ENCODE results near the gene AMBP.

Gene AMBP

DNA sequence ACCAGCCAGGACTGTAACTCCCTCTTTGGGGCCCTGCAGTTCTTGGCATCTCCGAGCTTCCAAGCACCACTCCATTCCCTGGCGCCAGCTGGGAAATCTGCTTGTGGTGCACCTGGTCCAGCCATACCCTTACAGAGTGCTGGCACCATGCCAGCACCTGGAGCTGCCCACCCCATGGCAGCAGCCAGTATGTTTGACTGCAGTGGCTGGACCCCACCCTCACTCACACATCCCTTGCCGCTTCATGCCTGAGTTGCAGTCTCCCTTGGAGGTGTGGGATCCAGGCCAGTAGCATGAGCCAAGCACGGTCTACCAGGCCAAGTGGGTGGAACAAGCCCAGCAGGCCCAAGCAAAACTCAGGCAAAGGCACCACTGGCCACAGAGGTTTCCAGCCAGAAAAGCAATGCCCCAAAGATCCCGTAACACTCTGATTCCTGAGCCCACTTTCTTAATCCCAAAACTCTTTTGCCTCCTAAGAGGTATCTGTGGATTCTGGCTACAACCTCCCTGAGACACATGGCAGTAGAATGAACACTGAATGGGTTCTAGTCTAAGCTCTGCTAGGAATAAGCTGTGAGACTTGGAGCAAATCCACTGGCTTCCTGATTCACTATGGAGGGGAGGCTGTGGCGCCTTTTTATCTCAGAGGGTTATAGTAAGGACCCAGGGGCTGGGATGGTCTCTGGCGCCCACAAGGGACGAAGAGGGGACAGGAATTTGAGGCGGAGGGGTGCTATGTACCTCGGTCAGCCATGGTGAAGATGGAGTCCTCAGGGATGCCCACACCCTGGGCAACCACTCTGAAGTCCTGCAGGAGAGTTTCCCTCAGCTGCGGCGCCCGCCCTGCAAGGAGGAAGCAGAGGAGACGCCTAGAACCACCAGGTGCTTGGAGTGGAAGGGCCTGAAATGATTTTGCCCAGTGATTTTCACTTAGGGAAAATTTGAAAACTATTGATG, 5.6 kb downstream of the AMBP start:
- DNase-seq = no peak

DNA sequence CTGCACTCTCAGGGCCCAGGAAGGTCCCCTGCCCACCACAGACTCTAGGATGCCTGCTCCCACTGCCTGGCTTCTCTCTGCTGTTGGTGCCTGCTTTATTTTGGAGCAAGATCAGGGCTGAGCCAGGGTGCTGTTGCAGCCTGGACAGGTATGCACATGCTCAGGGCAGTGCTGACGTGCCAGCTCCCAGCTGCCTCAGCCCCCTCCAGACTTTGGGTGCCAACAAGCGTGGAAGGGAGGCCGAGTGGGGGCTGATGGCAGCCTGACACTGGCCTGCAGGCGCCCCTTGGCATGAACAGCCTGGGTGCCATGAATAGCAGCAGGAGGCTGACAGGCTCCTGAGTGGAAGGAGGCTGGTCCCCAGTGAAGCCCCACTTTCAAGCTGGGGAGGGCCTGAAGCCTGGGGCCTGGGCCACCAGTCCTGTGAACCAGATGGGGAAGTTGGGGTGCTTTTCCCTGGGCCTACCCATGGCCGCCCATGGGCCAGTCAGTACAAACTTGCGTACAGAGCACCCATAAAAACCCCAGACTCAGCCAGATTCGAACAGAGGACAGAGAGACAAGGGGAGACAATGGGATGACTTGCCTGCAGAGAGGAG, 6.8 kb downstream of the AMBP start:
- DNase-seq = no peak

DNA sequence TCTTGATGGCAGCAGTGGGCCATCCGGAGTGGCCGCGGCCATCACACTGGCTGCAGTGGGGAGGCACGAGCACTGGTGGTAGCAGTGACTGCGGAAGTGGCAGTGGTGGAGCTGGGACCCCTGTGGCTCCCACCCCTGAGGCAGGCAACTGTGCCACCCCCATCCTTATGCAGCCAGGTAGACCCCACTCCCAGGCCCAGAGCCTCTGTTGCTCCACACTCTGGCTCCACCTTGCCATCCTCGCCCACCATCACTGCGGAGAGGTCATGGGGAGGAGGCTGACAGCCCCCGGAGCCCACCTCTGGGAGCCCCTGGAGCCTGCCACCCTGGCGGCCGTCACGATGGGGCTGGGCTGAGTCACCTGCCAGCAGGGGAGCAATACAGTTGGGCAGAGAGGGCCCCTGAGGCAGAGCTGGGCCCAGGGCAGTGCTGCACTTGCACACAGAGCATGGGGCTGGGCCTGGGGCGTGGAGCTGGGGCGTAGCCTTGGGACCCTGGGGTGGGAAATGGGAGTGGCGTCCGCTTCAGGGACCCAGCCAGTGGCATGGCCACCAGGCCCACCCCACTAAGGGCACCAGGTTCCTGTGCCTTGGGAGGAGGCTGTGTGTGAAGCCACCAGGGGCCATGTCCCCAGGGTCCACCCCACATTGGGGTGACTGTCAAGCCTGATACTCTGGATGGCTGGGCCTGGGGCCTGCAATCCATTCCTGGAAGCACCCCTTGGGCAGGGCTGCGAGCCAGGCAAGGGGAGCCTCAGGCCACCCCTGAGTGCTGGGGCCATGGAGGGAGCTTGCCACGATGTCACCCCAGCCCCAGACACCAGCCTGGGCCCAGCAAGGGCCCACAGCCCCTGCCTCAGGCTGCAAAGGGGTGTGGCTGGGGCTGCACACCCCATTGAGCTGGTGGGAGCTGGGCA, 7.7 kb downstream of the AMBP start:
- no peak for DNase-seq

DNA sequence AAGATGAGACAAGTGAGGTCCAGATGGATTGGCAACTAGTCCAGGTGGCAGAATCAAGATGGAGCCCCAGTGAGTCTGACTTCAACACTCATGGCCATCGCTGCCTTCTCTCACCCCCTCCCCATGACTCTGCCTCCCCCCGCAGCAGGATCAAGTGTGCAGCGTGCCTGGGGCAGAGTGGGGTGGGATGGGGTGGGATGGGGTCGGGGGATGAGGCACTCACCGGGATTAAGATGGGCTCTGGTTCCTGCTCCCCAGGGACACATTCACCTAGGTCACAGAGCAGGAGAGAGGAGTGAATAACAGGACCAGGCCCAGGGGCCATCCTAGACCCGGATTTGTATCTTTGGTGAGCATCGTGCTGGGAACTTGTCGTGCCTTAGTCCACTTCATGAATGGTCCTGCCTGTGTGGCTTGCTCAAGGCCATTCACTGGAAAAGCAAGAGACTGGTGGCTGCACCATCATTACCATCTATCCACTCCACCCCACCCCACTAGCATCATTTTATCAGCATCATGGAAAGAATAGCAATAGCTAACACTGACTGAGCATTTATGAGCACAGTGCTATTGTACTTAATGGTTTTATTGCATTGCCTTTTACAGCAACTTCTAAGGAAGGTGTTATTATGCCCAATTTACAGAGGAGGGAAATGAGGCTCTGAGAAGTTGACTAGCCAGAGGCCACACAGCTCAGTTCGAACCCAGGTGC, 8.5 kb downstream of the AMBP start:
- no peak for DNase-seq

DNA sequence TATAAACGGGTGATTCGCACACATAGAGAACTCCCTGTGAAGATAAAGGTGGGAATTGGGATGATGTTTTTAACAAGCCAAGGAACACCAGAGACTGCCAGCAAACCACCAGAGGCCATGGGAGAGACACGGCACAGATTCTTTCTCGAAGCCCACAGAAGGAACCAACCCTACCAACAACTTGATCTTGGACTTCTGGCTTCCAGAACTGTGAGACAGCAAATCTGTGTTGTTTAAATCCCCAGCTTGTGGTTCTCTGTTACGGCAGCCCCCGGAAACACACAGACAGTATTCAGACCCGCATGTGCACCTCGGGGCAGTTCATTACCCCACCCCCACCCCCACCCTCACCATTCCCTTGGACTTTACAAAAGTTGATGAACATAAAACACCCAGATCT, 12.8 kb downstream of the AMBP start:
- no peak for DNase-seq

DNA sequence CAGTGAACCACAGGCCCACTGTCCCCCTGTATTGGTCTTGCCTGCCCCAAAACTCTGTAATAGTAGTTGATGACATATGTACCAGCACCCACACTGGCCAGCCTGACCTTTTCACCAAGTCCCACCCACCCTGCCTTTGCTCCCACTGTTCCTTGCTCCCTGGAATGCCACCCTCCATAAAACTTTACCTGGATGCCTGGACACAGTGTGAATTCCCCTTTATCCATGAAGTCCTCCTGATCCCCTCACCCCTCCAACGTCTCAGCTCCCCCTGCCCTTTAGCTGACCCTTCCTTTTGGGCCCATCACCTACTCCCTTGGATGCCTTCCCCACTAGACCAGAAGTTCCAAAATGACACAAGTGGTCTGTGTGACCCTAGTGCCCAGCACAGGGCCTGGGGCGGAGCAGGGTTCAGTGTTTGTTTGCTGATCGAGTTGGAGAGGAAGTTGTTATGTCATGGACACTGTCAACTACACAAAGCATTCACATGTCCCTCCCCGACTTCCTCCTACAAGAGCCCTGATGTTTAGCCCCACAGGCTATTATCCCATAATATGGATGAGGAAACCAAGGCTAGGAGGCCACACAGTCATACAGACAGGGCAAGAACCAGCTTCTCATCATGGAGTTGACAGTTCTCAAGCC, 16.1 kb downstream of the AMBP start:
- peak in 1 of 2 donors; percentile 11 for DNase-seq

DNA sequence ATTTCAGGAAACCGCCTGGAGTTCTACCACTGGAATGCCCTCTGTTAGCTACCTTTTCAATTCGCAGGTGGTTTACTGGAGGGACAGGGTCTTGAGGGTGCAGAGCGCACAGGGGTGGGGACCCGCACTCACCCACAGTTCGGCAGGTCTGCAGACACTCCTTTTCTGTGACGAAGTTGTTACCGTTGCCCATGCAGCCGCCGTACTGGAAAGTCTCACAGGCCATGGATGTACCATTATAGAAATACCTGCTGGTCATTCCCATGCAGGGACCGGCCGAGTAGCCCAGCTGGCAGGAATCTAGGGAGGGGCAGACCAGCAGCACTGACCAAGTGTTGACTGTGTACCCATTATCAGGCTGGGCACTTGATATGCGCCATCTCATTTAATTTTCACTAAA, 16.8 kb downstream of the AMBP start:
- DNase-seq = no peak

DNA sequence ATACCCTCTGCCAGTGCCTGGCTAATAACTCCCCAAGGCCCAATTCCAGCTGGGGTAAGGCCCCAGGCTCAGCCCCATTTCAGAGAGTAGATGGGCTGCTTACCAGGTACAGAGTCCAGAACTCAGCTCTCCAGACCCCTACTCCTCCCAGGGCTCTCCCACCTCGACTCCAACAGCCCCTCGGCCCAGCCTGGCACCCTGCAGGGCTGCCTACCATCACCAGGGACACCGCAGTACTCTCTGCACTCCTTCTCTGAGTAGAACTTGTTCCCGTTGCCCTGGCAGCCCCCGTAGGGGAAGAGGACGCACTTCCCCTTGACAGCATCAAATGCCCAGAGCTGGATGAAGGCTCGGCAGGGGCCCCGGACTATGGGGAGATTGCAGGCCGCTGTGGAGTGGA, 17.4 kb downstream of the AMBP start:
- DNase-seq = no peak

DNA sequence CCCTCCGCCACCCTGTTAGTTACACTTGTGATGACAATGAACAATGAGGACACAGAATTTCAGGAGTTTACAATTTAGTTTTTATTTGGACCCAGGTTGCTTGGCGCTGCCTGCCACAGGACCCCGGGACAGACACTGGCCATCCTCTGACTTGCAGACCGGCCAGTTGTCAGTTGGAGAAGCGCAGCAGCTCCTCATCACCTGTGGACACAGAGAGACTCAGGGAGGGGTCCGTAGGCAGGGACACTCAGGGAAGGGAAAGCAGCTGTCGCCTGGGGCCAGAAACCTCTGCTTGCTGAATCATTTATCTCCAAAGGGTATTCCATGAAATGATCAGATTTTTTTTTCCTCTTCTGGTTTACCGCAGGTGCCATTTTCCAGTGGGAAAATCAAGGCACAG, 18.0 kb downstream of the AMBP start:
- DNase-seq = no peak

DNA sequence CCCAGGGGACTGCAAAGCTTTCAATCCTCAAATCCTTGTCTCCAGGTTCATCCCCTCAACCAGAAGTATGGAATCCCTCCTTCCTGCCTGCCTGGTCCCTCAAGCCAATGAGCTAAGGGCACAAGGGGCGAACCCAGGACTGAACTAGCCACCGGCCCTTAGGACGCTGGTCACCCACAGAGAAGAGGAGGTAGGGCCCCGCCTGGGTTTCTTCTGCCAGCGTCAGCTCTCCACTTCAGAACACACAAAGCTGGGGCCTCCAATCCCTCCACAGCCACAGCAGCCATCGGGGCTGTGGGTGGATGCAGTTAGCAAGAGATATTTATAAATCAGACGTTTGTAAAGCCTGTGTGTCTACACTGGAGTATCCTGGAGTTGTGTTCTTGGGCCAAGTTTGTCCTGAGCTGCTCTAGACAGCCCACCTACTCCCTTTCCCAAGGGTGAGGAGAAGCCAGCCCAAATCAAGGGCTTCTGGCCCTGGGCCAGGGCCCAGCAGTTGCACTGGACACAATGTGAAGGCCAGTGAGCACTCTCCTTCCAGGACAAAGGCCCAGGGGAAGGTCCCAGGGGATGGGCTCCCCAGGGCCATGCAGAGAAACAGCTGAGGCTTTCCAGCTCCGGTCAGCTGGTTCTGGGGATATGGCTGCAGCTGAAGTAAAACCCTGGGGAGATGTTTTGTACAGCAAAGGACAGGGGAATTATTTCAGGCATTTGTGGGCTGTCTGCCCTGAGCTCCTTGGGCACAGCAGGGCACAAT, 18.9 kb downstream of the AMBP start:
- DNase-seq = no peak

DNA sequence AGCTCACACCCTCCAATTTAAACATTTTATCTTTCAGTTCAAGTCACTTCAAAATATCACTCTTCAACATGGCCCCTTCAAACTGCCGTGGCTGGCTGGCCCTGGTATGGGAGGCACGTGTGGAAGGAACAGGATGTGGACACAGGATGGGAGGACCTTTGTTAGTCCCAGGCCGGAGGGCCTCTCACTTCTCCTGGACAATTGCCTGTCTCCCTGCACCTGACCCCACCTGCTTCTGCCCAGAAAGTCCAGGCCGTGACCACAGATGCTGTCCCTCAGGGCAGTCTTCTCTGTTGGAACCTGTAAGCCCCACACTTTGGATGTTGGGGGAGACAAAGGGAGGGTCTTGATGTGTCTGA, 19.4 kb downstream of the AMBP start:
- DNase-seq = no peak

DNA sequence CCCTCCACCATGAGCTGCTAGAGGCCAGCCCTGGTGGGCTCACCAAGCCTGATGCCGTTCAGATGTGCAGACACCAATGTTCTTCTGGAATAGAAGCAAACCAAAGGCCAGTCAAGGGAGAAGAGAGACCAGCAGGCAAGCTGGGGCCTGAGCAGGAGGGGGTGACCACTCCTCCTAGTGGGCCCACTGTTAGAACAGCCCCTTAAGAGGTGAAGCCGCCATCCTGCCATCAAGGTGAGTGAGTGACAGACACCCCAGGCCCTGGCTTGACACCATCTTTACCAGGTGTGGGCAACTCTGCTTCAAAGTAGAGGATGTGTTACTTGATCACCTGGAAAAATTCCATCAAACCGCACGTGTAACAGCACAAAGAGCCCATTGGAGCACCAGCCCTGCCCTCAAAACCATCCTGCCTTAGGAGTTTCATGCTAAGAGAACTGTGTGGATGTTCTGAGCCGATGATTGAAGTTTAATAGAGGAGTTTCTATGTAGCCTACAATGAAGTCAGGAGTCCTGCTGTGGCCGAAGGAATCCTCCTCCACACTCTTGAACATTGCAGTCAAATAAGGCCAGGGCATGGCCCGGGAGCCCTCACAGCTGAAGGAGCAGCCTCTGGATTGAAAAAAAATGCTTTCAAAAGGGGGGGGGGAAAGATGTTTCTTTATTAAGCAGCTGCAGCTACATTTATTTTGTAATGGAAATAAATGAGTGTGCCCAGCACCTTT, 20.8 kb downstream of the AMBP start:
- DNase-seq = no peak

DNA sequence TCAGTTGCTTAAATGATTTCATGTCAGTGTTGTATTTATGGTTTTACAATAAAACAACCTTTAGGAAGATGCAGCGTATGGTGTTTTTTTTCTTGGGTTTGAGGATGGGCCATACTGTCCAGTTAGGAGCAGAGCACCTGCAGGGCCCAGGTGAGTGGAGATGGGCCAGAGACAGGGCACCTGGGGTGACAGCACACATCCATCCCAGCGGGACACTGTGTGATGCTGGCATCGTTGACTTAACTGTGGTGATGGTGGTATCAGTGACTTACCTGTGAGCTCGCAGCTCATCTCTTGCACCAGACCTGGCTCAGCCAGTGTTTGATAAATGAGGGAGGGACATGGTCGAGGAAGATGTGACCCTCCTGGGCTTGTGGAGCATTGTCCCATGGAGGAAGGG, 21.6 kb downstream of the AMBP start:
- no peak for DNase-seq

DNA sequence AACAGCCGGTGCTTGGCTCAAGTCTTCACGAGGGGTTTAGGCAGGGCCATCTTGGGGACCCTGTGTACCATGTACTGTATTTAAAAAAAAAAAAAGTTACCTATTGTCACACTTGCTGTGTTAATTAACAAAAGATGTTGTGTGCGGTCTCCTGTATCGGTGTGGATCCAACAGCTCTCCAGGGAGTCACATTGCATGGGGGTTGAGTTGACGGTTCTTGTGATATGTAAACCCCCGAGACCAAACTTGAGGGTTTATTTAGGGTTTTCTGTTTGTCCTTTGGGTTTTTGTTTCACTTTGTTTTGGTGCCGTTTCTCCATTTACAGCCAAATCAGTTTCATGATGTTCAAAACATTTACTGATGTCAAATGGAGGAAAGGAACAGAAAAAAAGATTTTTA, 22.2 kb downstream of the AMBP start:
- no peak for DNase-seq

DNA sequence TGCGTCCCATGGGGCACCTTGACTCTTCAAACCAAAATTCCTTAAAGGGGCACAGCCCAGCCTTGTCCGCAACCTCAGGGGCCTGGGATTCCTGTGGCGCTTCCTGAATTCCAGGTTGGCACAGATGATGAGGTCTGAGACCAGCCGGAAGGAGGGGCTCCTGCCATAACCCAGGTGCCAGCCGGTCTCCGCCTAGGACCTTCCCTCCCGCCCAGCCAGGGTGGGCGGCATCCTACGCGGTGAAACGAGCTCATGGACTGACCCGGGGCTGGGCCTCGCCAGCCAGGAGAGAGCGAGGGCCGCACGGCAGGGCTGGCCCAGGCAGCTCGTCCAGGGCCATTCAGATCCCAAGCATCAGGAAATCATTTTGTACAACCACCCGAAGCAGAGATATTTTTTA, 23.0 kb downstream of the AMBP start:
- no peak for DNase-seq

DNA sequence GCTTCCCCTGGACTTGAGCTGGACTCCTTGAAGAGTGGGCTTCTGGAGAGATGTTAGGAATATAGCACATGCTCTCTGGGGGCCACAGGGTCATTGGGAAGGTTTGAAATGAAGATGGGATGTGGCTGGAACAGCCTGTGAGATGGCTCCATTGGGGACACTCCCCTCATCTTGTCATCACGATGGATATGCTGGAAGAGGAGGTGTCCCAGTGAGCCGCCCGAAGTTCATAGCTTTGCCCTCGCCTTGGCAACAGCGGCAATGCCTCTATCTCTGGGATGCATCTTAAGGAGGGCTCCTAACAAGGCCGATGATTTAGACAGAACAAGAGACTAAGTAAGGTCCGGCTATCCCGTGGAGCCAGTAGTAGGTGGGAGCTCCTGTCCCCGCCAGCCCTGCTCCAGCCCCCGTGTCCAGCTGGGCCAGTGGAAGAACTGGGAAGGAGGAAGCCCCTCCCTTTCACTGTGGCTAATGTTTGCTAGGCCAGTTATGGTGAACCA, 23.9 kb downstream of the AMBP start:
- no peak for DNase-seq

DNA sequence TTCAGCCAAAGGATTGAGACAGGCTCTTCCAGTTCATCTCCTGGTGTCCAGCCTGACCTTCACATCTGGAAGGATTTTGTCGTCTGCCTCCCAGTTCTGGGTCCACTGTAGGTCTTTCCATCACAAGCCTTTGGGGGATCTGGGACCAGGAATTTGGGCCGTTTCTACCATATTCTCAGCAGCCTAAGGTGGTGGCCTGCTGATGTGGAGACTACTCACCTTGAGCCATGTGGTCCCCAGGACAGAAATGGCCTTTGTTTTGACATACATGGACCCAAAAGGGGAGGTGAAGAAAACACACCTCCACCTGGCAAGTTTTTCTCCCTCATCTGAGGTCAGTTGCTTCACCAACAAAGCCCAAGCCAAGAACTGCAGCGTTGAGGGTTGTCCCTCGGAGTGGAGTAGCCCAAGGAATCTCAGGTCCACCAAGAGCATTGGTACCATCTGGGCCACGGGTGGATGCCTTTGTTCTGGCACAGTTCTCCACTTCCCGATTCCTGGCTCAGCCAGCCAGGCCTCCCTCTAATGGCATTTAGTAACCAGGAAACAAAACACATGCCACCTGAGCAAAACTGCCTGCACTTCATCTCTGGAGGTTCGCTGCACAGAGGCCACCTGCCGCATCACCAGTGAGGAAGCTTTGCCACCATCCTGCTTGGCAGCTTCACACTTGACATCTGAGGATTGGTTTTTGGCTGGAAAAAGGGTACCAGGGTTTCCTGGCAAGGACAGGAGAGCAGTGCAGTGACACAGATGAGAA, 24.7 kb downstream of the AMBP start:
- no peak for DNase-seq

DNA sequence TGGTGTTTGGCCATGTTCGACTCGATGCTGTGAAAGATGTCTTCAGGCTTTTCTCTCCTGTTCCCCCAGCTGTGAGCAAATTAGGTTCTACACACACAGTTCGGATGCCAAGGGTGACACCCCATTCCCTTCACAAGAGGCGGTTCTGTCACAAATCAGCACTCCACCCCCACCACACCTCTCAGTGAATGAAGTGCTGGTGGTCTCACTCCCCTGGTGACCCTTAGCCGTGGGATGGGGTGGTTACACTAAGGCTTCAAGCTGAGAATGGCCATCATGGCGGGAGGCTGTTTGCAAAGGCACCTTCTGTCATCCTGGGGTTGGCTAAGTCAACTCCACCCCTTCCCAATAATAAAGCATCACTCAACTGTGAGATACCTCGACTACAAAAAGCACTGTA, 26.4 kb downstream of the AMBP start:
- DNase-seq = no peak

DNA sequence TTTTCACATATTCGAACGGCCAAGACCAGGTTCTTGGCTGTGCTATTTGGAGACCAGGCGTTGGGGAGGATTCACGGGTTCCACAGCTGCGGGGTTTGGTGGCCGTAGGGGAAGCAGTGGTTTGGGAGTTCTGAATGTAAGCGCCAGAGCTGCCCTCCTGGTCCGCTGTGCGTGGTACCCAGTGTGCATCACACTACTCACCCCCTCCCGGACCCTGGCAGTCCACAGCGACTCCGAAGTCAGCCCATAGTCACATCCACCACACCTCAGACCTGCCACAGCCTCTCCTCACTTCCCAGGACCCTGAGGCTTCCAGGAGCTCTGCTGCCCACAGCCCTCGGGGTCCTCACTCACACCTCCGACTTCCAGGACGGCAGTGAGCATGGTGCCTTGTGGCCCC, 26.8 kb downstream of the AMBP start:
- no peak for DNase-seq

DNA sequence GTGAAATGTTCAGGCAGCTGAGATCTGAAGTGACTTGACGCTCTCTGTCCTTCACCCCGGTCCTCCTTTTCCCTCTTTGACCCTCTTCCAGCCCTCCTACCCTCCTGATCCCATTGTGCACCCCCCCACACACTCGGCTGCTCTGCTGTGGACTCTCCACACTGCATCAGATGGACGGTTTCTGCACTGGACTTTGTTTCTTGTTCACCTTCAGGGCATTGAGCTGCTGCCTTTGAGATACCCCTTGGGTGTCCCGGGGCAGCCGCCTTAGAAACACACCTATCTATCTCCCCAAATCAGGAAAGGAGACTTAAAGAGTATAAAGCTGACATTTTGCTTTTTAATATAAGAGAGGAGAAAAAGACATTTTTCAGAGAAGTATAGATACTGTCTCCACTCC, 27.5 kb downstream of the AMBP start:
- DNase-seq = no peak

Measured in CD4-positive, alpha-beta T cell treated with Interleukin-1 beta for 1 hour (primary cell).